SU-DHL-6 (cell line): ENCODE measurements around the gene E2F1.

Experiments used
- H2AFZ ChIP-seq: fragments of 200-600 bp; sonication (generic); 2 replicates; pipeline ENCODE4 v1.6.1; 2014; ENCODE audit warnings: low read depth, mild to moderate bottlenecking, moderate library complexity, mixed read lengths, antibody characterized with exemption, low read length; ENCODE audit not compliant: severe bottlenecking
- H3F3A ChIP-seq: fragments of 200-600 bp; shearing (Covaris generic); 2 replicates; pipeline ENCODE4 v1.6.0; 2016; ENCODE audit warnings: antibody characterized with exemption, mild to moderate bottlenecking; ENCODE audit not compliant: insufficient read depth
- H3K27ac ChIP-seq: fragments of 200-600 bp; sonication (generic); 2 replicates; pipeline ENCODE4 v1.5.1; 2016; ENCODE audit warnings: low read depth, mild to moderate bottlenecking, low read length, moderate library complexity, mixed read lengths
- H3K27me3 ChIP-seq: fragments of 200-600 bp; sonication (generic), shearing (Covaris generic); 2 replicates; pipeline ENCODE4 v1.6.0; 2014; ENCODE audit warnings: mild to moderate bottlenecking, low read length
- H3K36me3 ChIP-seq: fragments of 200-600 bp; sonication (generic); 2 replicates; pipeline ENCODE4 v1.6.1; 2014; ENCODE audit warnings: mild to moderate bottlenecking, low read length, mixed read lengths
- H3K4me2 ChIP-seq: fragments of 300-600, 200-600 bp; shearing (Covaris generic), sonication (generic); 2 replicates; pipeline ENCODE4 v1.6.0; 2014; ENCODE audit warnings: low read length, low read depth, mild to moderate bottlenecking; ENCODE audit not compliant: poor library complexity, severe bottlenecking
- H3K4me3 ChIP-seq: fragments of 200-600 bp; sonication (generic); 2 replicates; pipeline ENCODE4 v1.5.1; 2014; ENCODE audit warnings: antibody characterized with exemption, low read length, mild to moderate bottlenecking, mixed read lengths; ENCODE audit not compliant: insufficient read depth, poor library complexity, severe bottlenecking
- H3K79me2 ChIP-seq: fragments of 200-600 bp; sonication (generic); 2 replicates; pipeline ENCODE4 v1.6.1; 2014; ENCODE audit warnings: mild to moderate bottlenecking, low read length, moderate library complexity; ENCODE audit not compliant: insufficient read depth
- H3K9ac ChIP-seq: fragments of 200-600 bp; sonication (generic); 2 replicates; pipeline ENCODE4 v1.7.0; 2014; ENCODE audit warnings: mild to moderate bottlenecking, low read length
- H3K9me2 ChIP-seq: fragments of 200-600 bp; sonication (generic); replicated peaks from 2 replicates; pipeline ENCODE4 v1.6.1; 2014; ENCODE audit warnings: low read length; ENCODE audit not compliant: insufficient read depth
- H3K9me3 ChIP-seq: fragments of 200-600 bp; sonication (generic); 2 replicates; pipeline ENCODE4 v1.6.1; 2014; ENCODE audit warnings: low read length, mixed read lengths; ENCODE audit not compliant: insufficient read depth
- H4K20me1 ChIP-seq: fragments of 200-600 bp; sonication (generic); 2 replicates; pipeline ENCODE4 v1.6.1; 2014; ENCODE audit warnings: low read depth, mild to moderate bottlenecking, antibody characterized with exemption, low read length, moderate library complexity, mixed read lengths
- CTCF ChIP-seq: fragments of 200-600 bp; sonication (generic); IDR thresholded peaks from one replicate; pipeline ENCODE4 v1.5.1; 2017; ENCODE audit warnings: antibody characterized with exemption, mild to moderate bottlenecking, low read length, moderate library complexity; ENCODE audit not compliant: insufficient read depth, poor library complexity, severe bottlenecking
- EZH2phosphoT487 ChIP-seq: fragments of 200-600 bp; sonication (generic), shearing (Covaris generic); conservative IDR thresholded peaks from 2 replicates; pipeline ENCODE4 v1.6.1; 2018; ENCODE audit warnings: mild to moderate bottlenecking, antibody characterized with exemption, low read length, moderate library complexity, mixed read lengths

Gene E2F1

GRCh38 chr20:33729101-33729500, 42.9 kb upstream of the E2F1 start:
- Histone ChIP-seq H3K9me3 (no peaks in the 10 kb centered on the region), H3F3A (peaks cover 25% of the 10 kb centered on the region), H3K79me2 (no peaks in the 10 kb centered on the region), H3K27ac (no peak overlapping the region), H3K27me3 (no peaks in the 10 kb centered on the region), H3K36me3 (no peaks in the 10 kb centered on the region), H3K4me3 (no peak overlapping the region), H3K9ac (no peak overlapping the region), H3K9me2 (no peaks in the 10 kb centered on the region), H3K4me2 (no peak overlapping the region), H2AFZ (no peak overlapping the region), H4K20me1 (no peaks in the 10 kb centered on the region)
- no peak for TF ChIP-seq CTCF
- no peak for TF ChIP-seq EZH2phosphoT487

GRCh38 chr20:33728463-33728862, 42.3 kb upstream of the E2F1 start:
- no peak overlapping the region for H3K27ac ChIP-seq
- no peak overlapping the region for H3K9ac ChIP-seq
- no peak overlapping the region for H3K4me2 ChIP-seq
- H3K4me3 ChIP-seq = no peak overlapping the region
- no peaks in the 10 kb centered on the region for H3K27me3 ChIP-seq
- no peaks in the 10 kb centered on the region for H3K9me3 ChIP-seq
- H4K20me1 ChIP-seq = no peaks in the 10 kb centered on the region
- no peak overlapping the region for H2AFZ ChIP-seq
- TF ChIP-seq EZH2phosphoT487 (no peak), CTCF (no peak)
- no peaks in the 10 kb centered on the region for H3K36me3 ChIP-seq
- H3K79me2 ChIP-seq = no peaks in the 10 kb centered on the region
- H3F3A ChIP-seq = peaks cover 19% of the 10 kb centered on the region
- H3K9me2 ChIP-seq = no peaks in the 10 kb centered on the region

GRCh38 chr20:33727806-33728205, 41.6 kb upstream of the E2F1 start:
- Histone ChIP-seq H3K9me3 (no peaks in the 10 kb centered on the region), H3K4me2 (no peak overlapping the region), H3K9ac (no peak overlapping the region), H3K4me3 (no peak overlapping the region), H2AFZ (no peak overlapping the region), H4K20me1 (no peaks in the 10 kb centered on the region), H3K36me3 (no peaks in the 10 kb centered on the region), H3F3A (peaks cover 13% of the 10 kb centered on the region), H3K9me2 (no peaks in the 10 kb centered on the region), H3K27ac (no peak overlapping the region), H3K27me3 (no peaks in the 10 kb centered on the region), H3K79me2 (no peaks in the 10 kb centered on the region)
- TF ChIP-seq EZH2phosphoT487 (no peak), CTCF (no peak)

- H2AFZ ChIP-seq = no peak overlapping the region
- H3F3A ChIP-seq = peaks cover 9% of the 10 kb centered on the region; the same call in 1 of the 2 replicates
- no peak overlapping the region for H3K4me2 ChIP-seq
- no peaks in the 10 kb centered on the region for H3K36me3 ChIP-seq
- no peaks in the 10 kb centered on the region for H3K79me2 ChIP-seq
- TF ChIP-seq CTCF (no peak), EZH2phosphoT487 (no peak)
- no peaks in the 10 kb centered on the region for H3K9me2 ChIP-seq
- H3K4me3 ChIP-seq = no peak overlapping the region
- H3K9me3 ChIP-seq = no peaks in the 10 kb centered on the region
- no peak overlapping the region for H3K27ac ChIP-seq
- H4K20me1 ChIP-seq = no peaks in the 10 kb centered on the region
- no peak overlapping the region for H3K9ac ChIP-seq
- H3K27me3 ChIP-seq = no peaks in the 10 kb centered on the region
Observed at GRCh38 chr20:33727115-33727479, 40.9 kb upstream of the E2F1 start.
